ELR (cell line): ENCODE results near the gene SPG7.
A peak's percentile ranks its signal among the peaks of the same experiment; 100 is the strongest.
"Not testable (repeated sequence)": the region's sequence is repeated elsewhere in the genome, so short reads cannot be mapped to it uniquely, and the experiment has no call there.

Experiments used
- DNase-seq: peaks from one replicate; pipeline ENCODE4 v3.0.0-alpha.2; 2015; ENCODE audit warnings: low read depth

Gene SPG7

GRCh38 chr16:89564476-89565255 is 56.5 kb downstream of the SPG7 start:
- peak; percentile 50 for DNase-seq

- peak; percentile 75 for DNase-seq
These were observed 57.0 kb downstream of the SPG7 start for GRCh38 chr16:89565256-89565505.

- DNase-seq: peak; percentile 77
These were observed 57.5 kb downstream of the SPG7 start for GRCh38 chr16:89565506-89566372.

- DNase-seq: no peak
These were observed 59.7 kb downstream of the SPG7 start for GRCh38 chr16:89567656-89568594.

- DNase-seq: no peak
These were observed 61.5 kb downstream of the SPG7 start for GRCh38 chr16:89569506-89570341.

GRCh38 chr16:89570342-89570923 is 62.2 kb downstream of the SPG7 start:
- DNase-seq: no peak

GRCh38 chr16:89570983-89571598 is 62.9 kb downstream of the SPG7 start:
- DNase-seq: not testable (repeated sequence)

- no peak for DNase-seq
These were observed 63.4 kb downstream of the SPG7 start for GRCh38 chr16:89571636-89572035.

- no peak for DNase-seq
These were observed 63.9 kb downstream of the SPG7 start for GRCh38 chr16:89572073-89572484.

GRCh38 chr16:89572485-89573205 is 64.4 kb downstream of the SPG7 start:
- no peak for DNase-seq

- DNase-seq: no peak
These were observed 65.8 kb downstream of the SPG7 start for GRCh38 chr16:89573826-89574680.

- DNase-seq: peak; percentile 86
These were observed 66.6 kb downstream of the SPG7 start for GRCh38 chr16:89574681-89575246.

GRCh38 chr16:89575247-89576152 is 67.3 kb downstream of the SPG7 start, which contains the start of gene CPNE7:
TSS of gene CPNE7 (plus strand) at chr16:89575758. CDS start at chr16:89575898, 140 bp downstream.
- DNase-seq: peak; percentile 57

- DNase-seq: no peak
These were observed 68.2 kb downstream of the SPG7 start for GRCh38 chr16:89576153-89577054.

GRCh38 chr16:89577055-89577759 is 69.0 kb downstream of the SPG7 start:
- DNase-seq: no peak

GRCh38 chr16:89579351-89579750 is 71.1 kb downstream of the SPG7 start:
- DNase-seq: no peak
